ENCODE data around the gene ELL. TPM values are rescaled to one million over a fixed set of nuclear protein-coding genes. Genes with fewer than 3 reads are reported as not detected.

ELL gene
- polyA plus RNA-seq, 3 donors, result 12.2 to 35.3 (median 12.6) TPM

DNA sequence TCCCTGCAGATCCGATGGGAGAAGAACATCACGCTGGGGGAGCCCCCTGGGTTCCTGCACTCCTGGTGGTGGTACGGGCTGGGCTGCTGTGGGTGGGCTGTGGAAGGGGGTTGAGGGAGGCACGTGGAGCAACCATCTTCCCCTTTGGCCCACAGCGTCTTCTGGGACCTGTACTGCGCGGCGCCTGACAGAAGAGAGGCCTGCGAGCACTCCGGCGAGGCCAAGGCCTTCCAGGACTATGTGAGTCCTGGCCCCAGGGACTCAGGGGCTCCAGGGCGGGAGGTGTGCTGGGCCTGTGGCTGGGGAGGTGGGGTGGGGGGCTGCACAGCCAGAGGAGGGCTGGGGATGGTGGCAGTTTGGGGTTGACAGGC is 94.1 kb downstream of the ELL start:
- H3K4me1 ChIP-seq (ENCODE audit: control insufficient read depth in 1 of 2, insufficient read depth in 2 of 2, low read length in 2 of 2), result peaks cover 17 to 30% of the 10 kb centered on the region in 2 donors

DNA sequence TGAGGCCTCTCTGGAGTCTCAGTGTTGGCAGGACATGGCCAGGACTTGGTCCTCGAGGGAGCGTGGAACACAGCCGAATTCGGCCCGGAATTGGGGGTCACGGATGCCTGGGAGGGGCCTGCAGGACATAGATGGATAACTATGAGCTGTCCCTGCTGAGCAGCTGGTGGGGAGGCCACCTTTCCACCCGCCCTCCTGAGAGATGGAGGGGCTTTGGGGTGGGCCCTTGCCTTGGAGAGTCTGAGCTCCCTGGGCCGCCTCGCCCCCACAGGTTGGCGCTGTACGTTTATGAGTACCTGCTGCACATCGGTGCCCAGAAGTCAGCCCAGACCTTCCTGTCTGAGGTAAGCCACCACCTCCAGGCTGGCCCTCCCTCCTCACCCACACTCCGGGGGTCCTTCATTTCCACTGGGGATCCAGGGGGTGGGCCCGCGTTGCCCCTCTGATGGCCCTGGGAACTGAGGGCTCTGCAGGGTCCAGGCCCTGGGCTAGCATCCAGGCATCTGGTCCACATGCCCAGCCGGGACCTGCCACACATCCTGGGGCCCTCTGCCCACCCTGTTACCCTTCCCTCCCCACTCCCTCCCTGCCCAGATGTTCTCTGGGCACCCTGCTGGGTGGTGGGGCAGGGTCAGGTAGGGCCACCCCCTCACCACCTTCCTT is 94.7 kb downstream of the ELL start:
- H3K9ac ChIP-seq (ENCODE audit: insufficient read depth, low read length, poor library complexity, severe bottlenecking), result no peak overlapping the region
- DNase-seq, result no peak
- H3K4me3 ChIP-seq (replicated peaks in 1 of 3; ENCODE audit: low read depth in 2 of 3, low read length in 3 of 3), result no peak overlapping the region

More for the DNA sequence above, 94.1 kb downstream of the ELL start:
- TF ChIP-seq, protein P1, sequence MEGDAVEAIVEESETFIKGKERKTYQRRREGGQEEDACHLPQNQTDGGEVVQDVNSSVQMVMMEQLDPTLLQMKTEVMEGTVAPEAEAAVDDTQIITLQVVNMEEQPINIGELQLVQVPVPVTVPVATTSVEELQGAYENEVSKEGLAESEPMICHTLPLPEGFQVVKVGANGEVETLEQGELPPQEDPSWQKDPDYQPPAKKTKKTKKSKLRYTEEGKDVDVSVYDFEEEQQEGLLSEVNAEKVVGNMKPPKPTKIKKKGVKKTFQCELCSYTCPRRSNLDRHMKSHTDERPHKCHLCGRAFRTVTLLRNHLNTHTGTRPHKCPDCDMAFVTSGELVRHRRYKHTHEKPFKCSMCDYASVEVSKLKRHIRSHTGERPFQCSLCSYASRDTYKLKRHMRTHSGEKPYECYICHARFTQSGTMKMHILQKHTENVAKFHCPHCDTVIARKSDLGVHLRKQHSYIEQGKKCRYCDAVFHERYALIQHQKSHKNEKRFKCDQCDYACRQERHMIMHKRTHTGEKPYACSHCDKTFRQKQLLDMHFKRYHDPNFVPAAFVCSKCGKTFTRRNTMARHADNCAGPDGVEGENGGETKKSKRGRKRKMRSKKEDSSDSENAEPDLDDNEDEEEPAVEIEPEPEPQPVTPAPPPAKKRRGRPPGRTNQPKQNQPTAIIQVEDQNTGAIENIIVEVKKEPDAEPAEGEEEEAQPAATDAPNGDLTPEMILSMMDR (IDR thresholded peaks at IDR 0.05), result no peak
- Mint-ChIP-seq H3K4me1 (peaks cover 25% of the 10 kb centered on the region), H3K9me3 (no peaks in the 10 kb centered on the region), H3K36me3 (peaks cover 6 to 26% of the 10 kb centered on the region in 2 donors), H3K4me3 (no peak overlapping the region), H3K27me3 (ENCODE audit: low read depth in 3 of 3) (peaks cover 5 to 9% (median 8%) of the 10 kb centered on the region in 3 donors), H3K27ac (peak overlapping the region in 1 of 7 donors; percentile 54)
- Histone ChIP-seq H3K9me3 (replicated peaks in 1 of 2; ENCODE audit: control insufficient read depth in 1 of 2, insufficient read depth in 1 of 2, low read length in 2 of 2) (no peaks in the 10 kb centered on the region), H3K9ac (ENCODE audit: insufficient read depth, low read length, poor library complexity, severe bottlenecking) (no peak overlapping the region), H3K4me2 (replicated peaks; ENCODE audit: extremely low read depth, low read length, poor library complexity, severe bottlenecking) (no peak overlapping the region), H3K36me3 (replicated peaks in 1 of 2; ENCODE audit: control insufficient read depth in 1 of 2, insufficient read depth in 2 of 2, low read length in 2 of 2) (peaks cover 0 to 3% of the 10 kb centered on the region in 2 donors), H2AFZ (ENCODE audit: insufficient read depth, low read depth, low read length, poor library complexity, severe bottlenecking) (no peak overlapping the region), H4K20me1 (ENCODE audit: insufficient read depth, low read length) (peaks cover 86% of the 10 kb centered on the region), H3K27ac (ENCODE audit: low read depth in 1 of 2, low read length in 2 of 2) (no peak overlapping the region), H3K27me3 (ENCODE audit: control insufficient read depth in 2 of 2, insufficient read depth in 2 of 2, low read length in 2 of 2) (peaks cover 0 to 7% of the 10 kb centered on the region in 2 donors), H3K79me2 (ENCODE audit: insufficient read depth, low read length) (peaks cover 32% of the 10 kb centered on the region), H3K4me3 (replicated peaks in 1 of 3; ENCODE audit: low read depth in 2 of 3, low read length in 3 of 3) (no peak overlapping the region)
- DNase-seq, result no peak
- intact Hi-C loops (cut with micrococcal nuclease), result no loop called here
- WGBS (ENCODE audit: insufficient coverage), result 90% methylated on average over 8 of the region's 12 CpGs

More for the DNA sequence above, 94.7 kb downstream of the ELL start:
- Histone ChIP-seq H2AFZ (ENCODE audit: insufficient read depth, low read depth, low read length, poor library complexity, severe bottlenecking) (no peak overlapping the region), H3K36me3 (replicated peaks in 1 of 2; ENCODE audit: control insufficient read depth in 1 of 2, insufficient read depth in 2 of 2, low read length in 2 of 2) (peaks cover 0 to 3% of the 10 kb centered on the region in 2 donors), H3K27ac (ENCODE audit: low read depth in 1 of 2, low read length in 2 of 2) (no peak overlapping the region), H4K20me1 (ENCODE audit: insufficient read depth, low read length) (peaks cover 92% of the 10 kb centered on the region), H3K4me2 (replicated peaks; ENCODE audit: extremely low read depth, low read length, poor library complexity, severe bottlenecking) (no peak overlapping the region), H3K79me2 (ENCODE audit: insufficient read depth, low read length) (peaks cover 37% of the 10 kb centered on the region), H3K4me1 (ENCODE audit: control insufficient read depth in 1 of 2, insufficient read depth in 2 of 2, low read length in 2 of 2) (peaks cover 19 to 31% of the 10 kb centered on the region in 2 donors), H3K9me3 (replicated peaks in 1 of 2; ENCODE audit: control insufficient read depth in 1 of 2, insufficient read depth in 1 of 2, low read length in 2 of 2) (no peaks in the 10 kb centered on the region), H3K27me3 (ENCODE audit: control insufficient read depth in 2 of 2, insufficient read depth in 2 of 2, low read length in 2 of 2) (peaks cover 0 to 5% of the 10 kb centered on the region in 2 donors)
- TF ChIP-seq, protein P1 (IDR thresholded peaks at IDR 0.05), result no peak
- intact Hi-C loops (cut with micrococcal nuclease), result no loop called here
- 93% methylated on average over 4 of the region's 16 CpGs for WGBS (ENCODE audit: insufficient coverage)
- H3K4me3 Mint-ChIP-seq, result no peak overlapping the region
- H3K27me3 Mint-ChIP-seq (ENCODE audit: low read depth in 3 of 3), result peaks cover 2 to 6% (median 5%) of the 10 kb centered on the region in 3 donors
- H3K9me3 Mint-ChIP-seq, result no peaks in the 10 kb centered on the region
- H3K27ac Mint-ChIP-seq, result no peak overlapping the region
- H3K36me3 Mint-ChIP-seq, result peaks cover 8 to 31% of the 10 kb centered on the region in 2 donors
- peaks cover 27% of the 10 kb centered on the region for H3K4me1 Mint-ChIP-seq

Data from CD14-positive monocyte (primary cell).